HepG2 (cell line): ENCODE results near the gene NCBP2. TPM values are rescaled to one million over a fixed set of nuclear protein-coding genes. Genes with fewer than 3 reads are reported as not detected.

ENCODE experiments used
- FOXA3 ChIP-seq: IDR thresholded peaks from 2 replicates; pipeline ENCODE4 v1.6.1; 2016; ENCODE audit warnings: missing genetic modification reagents, missing compliant biosample characterization
- IRF2 ChIP-seq: IDR thresholded peaks from 2 replicates; pipeline ENCODE4 v1.6.1; 2018; ENCODE audit warnings: missing genetic modification reagents, missing compliant biosample characterization
- KAT7 ChIP-seq: IDR thresholded peaks from 2 replicates; pipeline ENCODE4 v1.6.1; 2018; ENCODE audit warnings: borderline replicate concordance, missing compliant biosample characterization
- MAX ChIP-seq: IDR thresholded peaks from 2 replicates; pipeline ENCODE4 v1.6.1; 2012; ENCODE audit warnings: inconsistent platforms
- MEF2D ChIP-seq: sonication (generic); formaldehyde crosslinking; IDR thresholded peaks from 2 replicates; pipeline ENCODE4 v1.5.1; 2020; ENCODE audit warnings: mild to moderate bottlenecking, missing genetic modification reagents
- MEIS1 ChIP-seq: sonication (generic); formaldehyde crosslinking; IDR thresholded peaks from 2 replicates; pipeline ENCODE4 v1.9.0; 2021; ENCODE audit warnings: mild to moderate bottlenecking, missing genetic modification reagents, moderate library complexity, borderline replicate concordance
- SRSF9 ChIP-seq: fragments of 200-400 bp; formaldehyde crosslinking; IDR thresholded peaks from 2 replicates; pipeline ENCODE4 v1.6.1; 2018; ENCODE audit warnings: borderline replicate concordance, mild to moderate bottlenecking, low read depth, low read length; ENCODE audit not compliant: insufficient read depth, poor library complexity, severe bottlenecking
- THAP8 ChIP-seq: sonication (generic); formaldehyde crosslinking; IDR thresholded peaks from 2 replicates; pipeline ENCODE4 v1.5.1; 2020; ENCODE audit warnings: missing genetic modification reagents, mild to moderate bottlenecking, borderline replicate concordance
- ZBTB14 ChIP-seq: sonication (generic); formaldehyde crosslinking; IDR thresholded peaks from 2 replicates; pipeline ENCODE4 v1.4.0; 2020; ENCODE audit warnings: missing genetic modification reagents
- ZNF225 ChIP-seq: sonication (generic); formaldehyde crosslinking; IDR thresholded peaks from 2 replicates; pipeline ENCODE4 v1.4.0; 2020; ENCODE audit warnings: mild to moderate bottlenecking, missing genetic modification reagents
- ZNF329 ChIP-seq: sonication (generic); formaldehyde crosslinking; IDR thresholded peaks from 2 replicates; pipeline ENCODE4 v1.9.0; 2021; ENCODE audit warnings: low read depth, mild to moderate bottlenecking, missing genetic modification reagents
- ZNF451 ChIP-seq: sonication (generic); formaldehyde crosslinking; IDR thresholded peaks from 2 replicates; pipeline ENCODE4 v1.5.0; 2020; ENCODE audit warnings: mild to moderate bottlenecking, missing genetic modification reagents
- ZNF563 ChIP-seq: sonication (generic); formaldehyde crosslinking; IDR thresholded peaks from 2 replicates; pipeline ENCODE4 v1.8.0; 2022; ENCODE audit warnings: mild to moderate bottlenecking, moderate library complexity, missing genetic modification reagents
- ZNF7 ChIP-seq: IDR thresholded peaks from 2 replicates; pipeline ENCODE4 v1.6.1; 2016; ENCODE audit warnings: missing biosample characterization, missing genetic modification reagents
- ZNF709 ChIP-seq: sonication (generic); formaldehyde crosslinking; IDR thresholded peaks from 2 replicates; pipeline ENCODE4 v1.5.0; 2020; ENCODE audit warnings: mild to moderate bottlenecking, missing genetic modification reagents
- polyA plus RNA-seq, 8 experiments: library from polyadenylated mRNA; depleted of rRNA in 3 of 8; stranded (reverse) in 7 of 8; unstranded in 1 of 8; fragments of >200 nt; fragmentation: Illumina TruSeq in 4 of 8; extraction: Trizol in 4 of 8; gene quantifications; 2 replicates each; pipeline versions ENCODE4 v1.2.1 to v1.2.3, GENCODE V29; 2011 to 2016; ENCODE audit warnings: low read depth in 4 of 8, missing spikeins in 1 of 8, mixed read lengths in 1 of 8; ENCODE audit not compliant: insufficient read depth in 1 of 8
- total RNA-seq, 5 experiments: library from RNA; depleted of rRNA; stranded (reverse); fragments of >200 nt; fragmentation: Illumina TruSeq; extraction: Trizol; gene quantifications; 2 replicates each; pipeline ENCODE4 v1.2.3, GENCODE V29; 2016; ENCODE audit warnings: low read depth in 1 of 5
- TF ChIP-seq, protein P1 (sequence below), 2 experiments: sonication (generic) in 1 of 2; formaldehyde crosslinking in 1 of 2; IDR thresholded peaks; 2 replicates each; pipeline versions ENCODE4 v1.4.0 to v1.6.1; 2018 to 2020; ENCODE audit warnings: missing genetic modification reagents in 2 of 2, borderline replicate concordance in 1 of 2, low read depth in 1 of 2, mild to moderate bottlenecking in 1 of 2, missing biosample characterization in 1 of 2
- TF ChIP-seq, protein P2 (sequence below): sonication (generic); formaldehyde crosslinking; IDR thresholded peaks from 2 replicates; pipeline ENCODE4 v1.8.0; 2022; ENCODE audit warnings: missing genetic modification reagents, mild to moderate bottlenecking, borderline replicate concordance
- TF ChIP-seq, protein P3 (sequence below): sonication (generic); formaldehyde crosslinking; IDR thresholded peaks from 2 replicates; pipeline ENCODE4 v1.5.1; 2020; ENCODE audit warnings: mild to moderate bottlenecking, moderate library complexity, missing genetic modification reagents

NCBP2 gene
- total and polyA plus RNA-seq, 2 of the 13 experiments (the other 11 are each of a cell fraction or from before 2014, with no cell fraction given) = 58.7 to 95.5 TPM

- TF ChIP-seq, protein P1, sequence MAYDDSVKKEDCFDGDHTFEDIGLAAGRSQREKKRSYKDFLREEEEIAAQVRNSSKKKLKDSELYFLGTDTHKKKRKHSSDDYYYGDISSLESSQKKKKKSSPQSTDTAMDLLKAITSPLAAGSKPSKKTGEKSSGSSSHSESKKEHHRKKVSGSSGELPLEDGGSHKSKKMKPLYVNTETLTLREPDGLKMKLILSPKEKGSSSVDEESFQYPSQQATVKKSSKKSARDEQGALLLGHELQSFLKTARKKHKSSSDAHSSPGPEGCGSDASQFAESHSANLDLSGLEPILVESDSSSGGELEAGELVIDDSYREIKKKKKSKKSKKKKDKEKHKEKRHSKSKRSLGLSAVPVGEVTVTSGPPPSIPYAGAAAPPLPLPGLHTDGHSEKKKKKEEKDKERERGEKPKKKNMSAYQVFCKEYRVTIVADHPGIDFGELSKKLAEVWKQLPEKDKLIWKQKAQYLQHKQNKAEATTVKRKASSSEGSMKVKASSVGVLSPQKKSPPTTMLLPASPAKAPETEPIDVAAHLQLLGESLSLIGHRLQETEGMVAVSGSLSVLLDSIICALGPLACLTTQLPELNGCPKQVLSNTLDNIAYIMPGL (CRISPR knock-in tag; IDR thresholded peaks at IDR 0.05; ENCODE audit: borderline replicate concordance in 1 of 2, low read depth in 1 of 2) = peak; percentile 78 to 81
- TF ChIP-seq MEIS1 (CRISPR knock-in tag) (0 out of 2 replicates have a peak, but pooled peaks have one; percentile 6), ZBTB14 (no peak), MAX (peak; percentile 74), ZNF225 (CRISPR knock-in tag) (peak; percentile 34; the same call in 1 of the 2 replicates), KAT7 (CRISPR knock-in tag) (no peak; the same call in 1 of the 2 replicates), IRF2 (CRISPR knock-in tag) (0 out of 2 replicates have a peak, but pooled peaks have one; percentile 69), ZNF709 (peak; percentile 79), FOXA3 (CRISPR knock-in tag) (peak; percentile 22; the same call in 1 of the 2 replicates), ZNF451 (CRISPR knock-in tag) (0 out of 2 replicates have a peak, but pooled peaks have one; percentile 51), THAP8 (no peak), SRSF9 (no peak), MEF2D (0 out of 2 replicates have a peak, but pooled peaks have one; percentile 31), ZNF7 (no peak), ZNF563 (CRISPR knock-in tag) (0 out of 2 replicates have a peak, but pooled peaks have one; percentile 40), ZNF329 (CRISPR knock-in tag) (peak; percentile 59; the same call in 1 of the 2 replicates)
- TF ChIP-seq, protein P2, sequence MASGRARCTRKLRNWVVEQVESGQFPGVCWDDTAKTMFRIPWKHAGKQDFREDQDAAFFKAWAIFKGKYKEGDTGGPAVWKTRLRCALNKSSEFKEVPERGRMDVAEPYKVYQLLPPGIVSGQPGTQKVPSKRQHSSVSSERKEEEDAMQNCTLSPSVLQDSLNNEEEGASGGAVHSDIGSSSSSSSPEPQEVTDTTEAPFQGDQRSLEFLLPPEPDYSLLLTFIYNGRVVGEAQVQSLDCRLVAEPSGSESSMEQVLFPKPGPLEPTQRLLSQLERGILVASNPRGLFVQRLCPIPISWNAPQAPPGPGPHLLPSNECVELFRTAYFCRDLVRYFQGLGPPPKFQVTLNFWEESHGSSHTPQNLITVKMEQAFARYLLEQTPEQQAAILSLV (CRISPR knock-in tag) = peak; percentile 68
- TF ChIP-seq, protein P3, sequence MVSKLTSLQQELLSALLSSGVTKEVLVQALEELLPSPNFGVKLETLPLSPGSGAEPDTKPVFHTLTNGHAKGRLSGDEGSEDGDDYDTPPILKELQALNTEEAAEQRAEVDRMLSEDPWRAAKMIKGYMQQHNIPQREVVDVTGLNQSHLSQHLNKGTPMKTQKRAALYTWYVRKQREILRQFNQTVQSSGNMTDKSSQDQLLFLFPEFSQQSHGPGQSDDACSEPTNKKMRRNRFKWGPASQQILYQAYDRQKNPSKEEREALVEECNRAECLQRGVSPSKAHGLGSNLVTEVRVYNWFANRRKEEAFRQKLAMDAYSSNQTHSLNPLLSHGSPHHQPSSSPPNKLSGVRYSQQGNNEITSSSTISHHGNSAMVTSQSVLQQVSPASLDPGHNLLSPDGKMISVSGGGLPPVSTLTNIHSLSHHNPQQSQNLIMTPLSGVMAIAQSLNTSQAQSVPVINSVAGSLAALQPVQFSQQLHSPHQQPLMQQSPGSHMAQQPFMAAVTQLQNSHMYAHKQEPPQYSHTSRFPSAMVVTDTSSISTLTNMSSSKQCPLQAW (CRISPR knock-in tag) = 0 out of 2 replicates have a peak, but pooled peaks have one; percentile 51
Observed at GRCh38 chr3:196948442-196949284, 6.3 kb upstream of the NCBP2 start (continued).
